Measurements from ENCODE around the gene UBB.

UBB gene

DNA sequence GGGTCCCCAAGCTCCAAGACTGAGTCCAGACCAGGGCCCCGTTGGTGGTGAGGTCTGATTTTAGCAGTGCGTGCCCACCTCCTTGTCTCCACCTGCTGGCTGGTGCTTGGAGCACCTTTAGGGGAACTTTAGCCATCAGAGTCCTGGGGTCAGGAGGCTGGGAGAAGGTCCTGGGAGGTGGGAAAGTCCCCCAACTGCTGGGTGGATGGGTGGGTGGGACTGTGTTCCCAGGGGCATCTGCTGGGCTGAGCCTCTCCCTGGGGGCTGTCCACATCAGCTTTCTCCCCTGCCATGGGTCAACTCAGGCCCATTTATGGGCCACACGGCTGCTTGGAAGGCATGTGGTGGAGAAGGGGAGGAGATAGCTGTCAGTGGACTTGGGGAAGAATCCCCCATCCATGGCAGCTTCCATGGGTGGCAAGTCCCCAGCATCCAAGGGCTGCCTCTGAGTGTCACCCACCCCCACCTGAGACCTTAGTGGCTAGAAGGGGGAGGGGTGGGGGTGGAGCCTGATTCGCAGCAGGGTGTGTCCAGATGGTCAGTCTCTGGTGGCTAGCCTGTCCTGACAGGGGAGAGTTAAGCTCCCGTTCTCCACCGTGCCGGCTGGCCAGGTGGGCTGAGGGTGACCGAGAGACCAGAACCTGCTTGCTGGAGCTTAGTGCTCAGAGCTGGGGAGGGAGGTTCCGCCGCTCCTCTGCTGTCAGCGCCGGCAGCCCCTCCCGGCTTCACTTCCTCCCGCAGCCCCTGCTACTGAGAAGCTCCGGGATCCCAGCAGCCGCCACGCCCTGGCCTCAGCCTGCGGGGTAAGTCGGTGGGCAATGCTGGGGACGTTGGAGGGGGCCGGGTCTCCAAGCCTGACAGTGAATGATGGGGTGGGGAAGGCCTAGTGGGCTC is 34.4 kb downstream of the UBB start, which contains the start of gene TRPV2:
TSS of gene TRPV2 (plus strand) at position 541 of the 894 bp plus-strand sequence. CDS start 2,098 bp downstream, outside the sequence.
- peak within 1 kb of the TSS; percentile 43 for H3K4me3 ChIP-seq (ENCODE audit: low read depth, low read length)
- DNase-seq (ENCODE audit: low read depth): no peak

DNA sequence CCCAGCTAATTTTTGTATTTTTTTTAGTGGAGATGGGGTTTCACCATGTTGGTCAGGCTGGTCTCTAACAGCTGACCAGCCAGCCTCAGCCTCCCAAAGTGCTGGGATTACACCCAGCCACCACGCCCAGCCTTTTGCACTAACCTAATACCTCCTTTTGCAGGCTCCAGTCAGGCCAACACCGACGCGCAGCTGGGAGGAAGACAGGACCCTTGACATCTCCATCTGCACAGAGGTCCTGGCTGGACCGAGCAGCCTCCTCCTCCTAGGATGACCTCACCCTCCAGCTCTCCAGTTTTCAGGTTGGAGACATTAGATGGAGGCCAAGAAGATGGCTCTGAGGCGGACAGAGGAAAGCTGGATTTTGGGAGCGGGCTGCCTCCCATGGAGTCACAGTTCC is 36.5 kb downstream of the UBB start:
- no peak for DNase-seq (ENCODE audit: low read depth)
- no peak overlapping the region for H3K4me3 ChIP-seq (ENCODE audit: low read depth, low read length)

GRCh38 chr17:16417896-16418684 is 37.2 kb downstream of the UBB start:
- no peak for DNase-seq (ENCODE audit: low read depth)
- H3K4me3 ChIP-seq (ENCODE audit: low read depth, low read length): no peak overlapping the region

DNA sequence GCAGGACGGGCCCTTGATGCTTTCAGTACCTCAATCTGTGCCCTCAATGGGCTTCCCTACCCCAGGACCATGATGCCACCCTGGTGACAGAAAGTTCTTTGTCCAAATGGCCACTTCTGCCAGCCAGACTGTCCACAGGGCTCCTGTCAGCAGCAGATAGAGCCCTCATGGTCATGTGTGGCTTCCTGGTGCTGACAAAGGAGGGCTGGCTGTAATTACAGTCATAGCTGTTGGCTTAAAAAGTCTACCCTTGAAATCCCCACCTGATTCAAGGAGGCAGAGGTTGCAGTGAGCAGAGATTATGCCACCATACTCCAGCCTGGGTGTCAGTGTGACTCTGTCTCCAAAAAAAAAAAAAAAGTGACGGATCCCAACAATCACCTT is 37.8 kb downstream of the UBB start:
- no peak overlapping the region for H3K4me3 ChIP-seq (ENCODE audit: low read depth, low read length)
- DNase-seq (ENCODE audit: low read depth): no peak

DNA sequence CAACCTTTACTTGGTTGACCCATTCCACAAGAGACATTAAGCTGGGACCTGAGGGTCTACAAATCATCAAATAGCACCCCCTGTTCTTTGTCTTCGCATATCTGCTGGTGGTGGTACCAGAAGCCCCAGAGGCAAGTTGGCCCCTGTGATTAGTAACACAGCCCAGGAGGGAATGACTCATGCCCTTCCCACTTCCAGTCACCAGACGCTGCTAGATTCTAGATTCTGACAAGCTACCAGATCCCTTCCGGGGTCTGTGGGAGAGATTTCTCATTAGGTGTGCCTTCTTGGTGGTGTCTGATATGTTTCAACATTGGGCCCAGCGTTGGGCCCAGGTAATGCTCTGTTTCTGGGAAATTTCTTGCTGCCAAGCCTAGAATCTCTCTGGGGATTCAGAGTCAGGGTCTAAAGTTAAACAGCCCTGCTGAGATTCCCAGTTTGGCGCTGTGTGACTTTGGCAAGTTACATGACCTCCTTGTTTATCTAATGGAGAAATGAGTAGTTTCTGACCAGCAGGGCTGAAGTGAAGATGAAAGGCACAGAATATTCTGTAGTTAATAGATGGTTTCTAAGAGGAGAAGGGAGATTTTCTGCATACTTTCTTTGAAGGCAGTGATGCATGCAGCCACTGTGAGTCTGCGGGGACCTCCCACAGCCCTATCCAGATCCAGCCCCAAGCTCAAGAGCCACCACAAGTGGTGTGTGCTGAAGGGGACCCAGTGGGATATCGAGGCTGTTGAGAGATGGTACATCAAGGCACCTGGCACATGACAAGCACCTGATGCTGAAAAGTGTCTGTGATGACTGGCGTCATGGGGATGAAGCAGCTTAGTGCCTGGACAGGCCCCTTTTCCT is 38.4 kb downstream of the UBB start:
- peak; percentile 57 for DNase-seq (ENCODE audit: low read depth)
- no peak overlapping the region for H3K4me3 ChIP-seq (ENCODE audit: low read depth, low read length)

- no peak overlapping the region for H3K4me3 ChIP-seq (ENCODE audit: low read depth, low read length)
- DNase-seq (ENCODE audit: low read depth): no peak
Measured at GRCh38 chr17:16419929-16420271, 39.0 kb downstream of the UBB start.

DNA sequence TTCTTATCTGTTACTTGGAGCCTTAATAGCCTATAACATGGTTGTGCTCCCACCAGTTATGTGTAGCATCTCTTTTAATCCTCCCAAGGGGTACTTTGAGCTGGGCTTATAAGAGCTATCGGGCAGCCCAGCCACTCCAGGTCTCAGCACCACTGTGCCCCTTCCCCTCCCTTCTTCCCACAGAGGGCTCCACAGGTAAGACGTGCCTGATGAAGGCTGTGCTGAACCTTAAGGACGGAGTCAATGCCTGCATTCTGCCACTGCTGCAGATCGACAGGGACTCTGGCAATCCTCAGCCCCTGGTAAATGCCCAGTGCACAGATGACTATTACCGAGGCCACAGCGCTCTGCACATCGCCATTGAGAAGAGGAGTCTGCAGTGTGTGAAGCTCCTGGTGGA is 41.5 kb downstream of the UBB start:
- no peak for DNase-seq (ENCODE audit: low read depth)
- no peak overlapping the region for H3K4me3 ChIP-seq (ENCODE audit: low read depth, low read length)

- no peak overlapping the region for H3K4me3 ChIP-seq (ENCODE audit: low read depth, low read length)
Measured at GRCh38 chr17:16423226-16423872, 42.5 kb downstream of the UBB start.

GRCh38 chr17:16425202-16425601 is 44.3 kb downstream of the UBB start:
- DNase-seq (ENCODE audit: low read depth): no peak
- no peak overlapping the region for H3K4me3 ChIP-seq (ENCODE audit: low read depth, low read length)

More at GRCh38 chr17:16423226-16423872, 42.5 kb downstream of the UBB start:
- DNase-seq (ENCODE audit: low read depth): no peak

GRCh38 chr17:16425698-16426659 is 45.1 kb downstream of the UBB start:
- DNase-seq (ENCODE audit: low read depth): no peak
- no peak overlapping the region for H3K4me3 ChIP-seq (ENCODE audit: low read depth, low read length)

- DNase-seq (ENCODE audit: low read depth): no peak
- H3K4me3 ChIP-seq (ENCODE audit: low read depth, low read length): no peak overlapping the region
Measured at GRCh38 chr17:16427020-16427419, 46.1 kb downstream of the UBB start.

- DNase-seq (ENCODE audit: low read depth): no peak
- no peak overlapping the region for H3K4me3 ChIP-seq (ENCODE audit: low read depth, low read length)
Measured at GRCh38 chr17:16428098-16428882, 47.4 kb downstream of the UBB start.

GRCh38 chr17:16429083-16429482 is 48.2 kb downstream of the UBB start:
- H3K4me3 ChIP-seq (ENCODE audit: low read depth, low read length): no peak overlapping the region
- DNase-seq (ENCODE audit: low read depth): no peak

DNA sequence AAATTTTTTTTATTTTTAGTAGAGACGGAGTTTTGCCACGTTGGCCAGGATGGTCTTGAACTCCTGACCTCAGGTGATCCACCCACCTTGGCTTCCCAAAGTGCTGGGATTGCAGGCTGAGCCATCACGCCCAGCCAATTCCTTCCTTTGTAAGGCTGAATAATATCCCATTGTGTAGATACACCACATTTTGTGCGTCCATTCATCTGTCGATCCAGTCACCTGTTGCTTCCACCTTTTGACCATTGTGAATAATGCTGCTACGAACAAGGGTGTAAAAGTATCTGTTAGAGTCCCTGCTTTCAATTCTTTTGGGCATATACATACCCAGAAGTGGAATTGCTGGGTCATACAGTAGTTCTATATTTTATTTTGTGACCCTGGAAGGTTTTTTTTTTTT is 49.8 kb downstream of the UBB start:
- no peak for DNase-seq (ENCODE audit: low read depth)
- no peak overlapping the region for H3K4me3 ChIP-seq (ENCODE audit: low read depth, low read length)

DNA sequence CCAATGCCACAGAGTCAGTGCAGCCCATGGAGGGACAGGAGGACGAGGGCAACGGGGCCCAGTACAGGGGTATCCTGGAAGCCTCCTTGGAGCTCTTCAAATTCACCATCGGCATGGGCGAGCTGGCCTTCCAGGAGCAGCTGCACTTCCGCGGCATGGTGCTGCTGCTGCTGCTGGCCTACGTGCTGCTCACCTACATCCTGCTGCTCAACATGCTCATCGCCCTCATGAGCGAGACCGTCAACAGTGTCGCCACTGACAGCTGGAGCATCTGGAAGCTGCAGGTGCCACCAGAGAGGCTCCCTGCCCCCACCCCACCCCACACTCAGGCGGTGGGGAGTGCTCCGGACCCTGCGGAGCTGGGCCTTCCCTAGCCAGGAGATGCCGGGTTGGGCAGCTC is 51.1 kb downstream of the UBB start:
- no peak overlapping the region for H3K4me3 ChIP-seq (ENCODE audit: low read depth, low read length)
- no peak for DNase-seq (ENCODE audit: low read depth)

Measured in skeletal muscle cell (primary cell).